Activated CD8-positive, alpha-beta memory T cell treated with anti-CD3 and anti-CD28 coated beads, Interleukin-2, amount 50 U/mL, for 24 hours (primary cell): ENCODE measurements around the gene EEF1AKMT2.

Experiments used
- DNase-seq: peaks from one replicate; pipeline ENCODE4 v3.0.0-alpha.2; 2020; ENCODE audit errors: extremely low read depth

EEF1AKMT2 gene

GRCh38 chr10:124721330-124722045 lies 70.2 kb downstream of the EEF1AKMT2 start:
- DNase-seq = no peak

- DNase-seq = no peak
Measured at GRCh38 chr10:124719213-124719851, 72.4 kb downstream of the EEF1AKMT2 start.

GRCh38 chr10:124717911-124718741 lies 73.6 kb downstream of the EEF1AKMT2 start:
- peak; percentile 63 for DNase-seq

- no peak for DNase-seq
Measured at GRCh38 chr10:124717041-124717757, 74.5 kb downstream of the EEF1AKMT2 start.

GRCh38 chr10:124716369-124716768 lies 75.3 kb downstream of the EEF1AKMT2 start:
- no peak for DNase-seq

GRCh38 chr10:124715439-124715838 lies 76.2 kb downstream of the EEF1AKMT2 start:
- no peak for DNase-seq

- DNase-seq = no peak
Measured at GRCh38 chr10:124713679-124714255, 77.9 kb downstream of the EEF1AKMT2 start.

- no peak for DNase-seq
Measured at GRCh38 chr10:124712704-124713407, 78.8 kb downstream of the EEF1AKMT2 start.

- no peak for DNase-seq
Measured at GRCh38 chr10:124711145-124711544, 80.5 kb downstream of the EEF1AKMT2 start.

GRCh38 chr10:124710266-124710881 lies 81.3 kb downstream of the EEF1AKMT2 start:
- no peak for DNase-seq

GRCh38 chr10:124709861-124710260 lies 81.8 kb downstream of the EEF1AKMT2 start:
- DNase-seq = no peak

GRCh38 chr10:124708922-124709520 lies 82.7 kb downstream of the EEF1AKMT2 start:
- no peak for DNase-seq

- no peak for DNase-seq
Measured at GRCh38 chr10:124708246-124708779, 83.4 kb downstream of the EEF1AKMT2 start.
